Right renal cortex interstitium (tissue), 3 donors: ENCODE data around the gene FOLR3. TPM values are rescaled to one million over a fixed set of nuclear protein-coding genes. Genes with fewer than 3 reads are reported as not detected.
"Not testable (repeated sequence)": the region's sequence is repeated elsewhere in the genome, so short reads cannot be mapped to it uniquely, and the experiment has no call there.

Experiments used
- DNase-seq, 3 donors: peaks; one replicate each; pipeline ENCODE4 v3.0.0-alpha.2; 2013; ENCODE audit warnings: low read depth in 3 of 3, low spot score in 2 of 3
- polyA plus RNA-seq, 3 donors: library from polyadenylated mRNA; unstranded; fragments of 120-200 nt; gene quantifications; one replicate each; pipeline ENCODE4 v1.2.1, GENCODE V29; 2013; ENCODE audit not compliant: insufficient read length in 3 of 3

Gene FOLR3
- polyA plus RNA-seq, 3 donors = 1.6 to 2.8 (median 1.9) TPM

DNA sequence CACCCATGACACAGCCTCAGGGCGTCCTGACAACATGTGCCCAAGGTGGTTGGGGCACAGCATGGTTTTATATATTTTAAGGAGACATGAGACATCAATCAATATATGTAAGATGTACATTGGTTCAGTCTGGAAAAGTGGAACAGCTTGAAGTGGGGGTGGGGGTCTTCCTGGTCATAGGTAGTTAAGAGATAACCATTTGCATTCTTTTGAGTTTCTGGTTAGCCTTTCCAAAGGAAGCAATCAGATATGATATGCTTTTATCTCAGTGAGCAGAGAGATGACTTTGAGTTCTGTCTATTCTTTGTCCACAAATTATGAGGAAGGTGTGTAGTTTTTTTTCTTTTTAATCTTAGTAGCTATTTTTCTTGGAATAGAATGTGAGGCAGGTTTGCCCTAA lies 12.9 kb upstream of the FOLR3 start:
- no peak for DNase-seq

DNA sequence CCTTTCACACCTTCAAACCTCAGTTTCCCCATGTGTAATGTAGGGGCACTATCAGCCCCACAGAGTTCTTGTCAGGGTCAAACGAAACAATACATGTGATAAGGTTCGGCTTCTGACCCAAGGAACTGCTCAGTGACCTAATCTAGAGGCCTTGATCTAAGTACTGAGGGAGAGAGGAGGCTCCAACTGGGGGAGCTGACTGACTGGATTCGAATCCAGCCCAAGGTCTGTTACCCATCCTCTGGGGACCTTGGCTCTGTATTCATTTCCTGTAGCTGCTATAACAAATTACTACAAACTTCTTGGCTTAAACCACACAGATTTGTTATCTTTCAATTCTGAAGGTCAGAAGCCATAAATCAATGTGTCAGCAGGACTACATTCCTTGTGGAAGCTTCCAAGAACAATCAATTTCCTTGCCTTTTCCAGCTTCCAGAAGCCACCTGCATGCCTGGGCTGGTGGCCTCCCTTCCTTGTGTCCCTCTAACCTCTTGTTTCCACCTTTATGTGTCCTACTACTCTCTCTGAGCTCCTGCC lies 12.3 kb upstream of the FOLR3 start:
- DNase-seq = no peak

DNA sequence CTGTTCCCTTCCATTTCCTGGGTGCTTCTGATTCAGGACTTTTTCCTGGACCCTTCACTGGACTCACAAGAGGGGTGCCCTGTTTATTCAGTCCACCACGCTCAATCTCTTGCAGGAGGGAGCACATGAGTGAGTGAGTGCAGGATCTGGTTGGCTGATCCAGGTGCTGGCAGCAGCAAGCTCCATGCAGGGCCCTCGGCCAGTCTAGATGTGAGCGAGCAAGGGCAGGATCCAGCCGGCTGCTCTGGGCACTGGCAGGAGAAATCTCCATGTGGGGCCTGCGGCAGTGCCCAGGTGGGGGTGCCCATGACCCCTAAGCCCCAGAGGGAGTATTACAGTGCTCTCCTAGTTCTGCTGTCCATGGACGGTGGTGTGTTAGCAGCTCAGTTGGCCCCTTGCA lies 11.5 kb upstream of the FOLR3 start:
- no peak for DNase-seq

DNA sequence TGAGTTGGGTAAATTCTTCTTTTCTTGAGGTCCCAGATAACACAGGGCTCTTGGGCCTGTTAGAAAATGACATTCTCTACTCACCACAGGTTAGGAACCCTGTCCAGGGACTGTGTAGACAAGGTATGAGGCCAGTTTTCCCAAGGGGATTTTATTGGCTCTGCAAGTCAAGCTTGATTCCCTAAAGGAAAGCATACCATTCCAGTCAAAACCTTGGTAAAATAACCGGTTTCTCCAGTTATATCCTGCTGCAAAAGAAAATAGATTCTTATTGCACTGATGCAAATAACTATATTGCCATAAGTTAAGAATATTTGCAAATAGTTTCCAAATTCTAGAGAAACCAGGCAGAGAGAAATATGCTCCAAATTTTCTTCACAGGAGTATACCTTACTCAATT lies 9.6 kb upstream of the FOLR3 start:
- DNase-seq = no peak

DNA sequence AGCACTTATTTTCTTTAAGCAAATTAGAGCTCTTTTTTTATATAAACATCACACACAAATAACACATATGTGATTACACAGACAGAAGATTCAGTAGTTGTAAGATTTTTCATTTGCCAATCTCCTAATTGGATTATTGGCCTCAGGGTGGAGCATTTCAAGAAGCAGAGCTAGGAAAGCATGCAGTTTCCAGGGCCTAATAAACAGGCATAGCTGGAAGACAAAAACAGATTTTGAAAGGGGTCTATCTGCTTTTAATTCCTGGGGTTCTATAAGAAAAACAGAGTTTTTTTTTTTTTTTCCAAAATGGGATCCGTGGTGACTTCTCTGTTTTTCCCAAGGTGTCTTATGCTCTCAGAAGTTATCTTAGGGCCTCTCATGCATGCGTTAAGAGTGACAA lies 7.6 kb upstream of the FOLR3 start:
- no peak for DNase-seq

DNA sequence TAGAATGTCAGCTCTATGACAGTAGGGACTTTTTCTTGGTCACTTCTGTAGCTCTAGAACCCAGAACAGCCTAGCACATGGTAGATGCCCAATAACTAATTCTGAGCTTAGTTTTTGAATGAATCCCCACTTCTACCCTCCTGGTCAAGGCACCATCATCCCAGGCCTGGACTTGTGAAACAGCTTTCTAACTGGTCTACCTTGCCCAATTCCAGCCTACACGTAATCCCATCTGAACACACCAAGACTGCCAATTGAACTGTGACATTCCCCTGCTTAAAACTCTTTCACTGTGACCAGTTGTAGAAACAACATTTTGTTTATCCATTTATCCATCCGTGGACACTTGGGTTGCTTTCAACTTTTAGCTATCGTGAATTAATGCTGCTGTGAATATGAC lies 6.1 kb upstream of the FOLR3 start:
- DNase-seq = no peak

DNA sequence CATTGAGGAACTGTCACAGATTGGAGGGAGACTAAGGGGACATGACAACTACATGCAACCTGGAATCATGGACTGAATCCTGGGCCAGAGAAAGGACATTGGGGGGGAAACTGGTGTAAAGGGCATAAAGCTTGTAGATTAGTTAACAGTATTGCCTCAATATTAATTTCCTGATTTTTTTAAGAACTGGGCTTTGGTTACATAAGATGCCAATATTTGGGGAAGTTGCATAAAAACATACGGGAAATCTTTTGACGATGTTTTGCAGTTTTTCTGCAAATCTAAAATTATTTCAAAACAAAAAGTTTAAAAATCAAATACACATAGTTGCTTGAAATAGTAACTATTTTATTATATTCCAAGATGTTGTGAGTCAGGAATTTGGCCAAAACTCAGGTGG lies 2.9 kb upstream of the FOLR3 start:
- DNase-seq = no peak

DNA sequence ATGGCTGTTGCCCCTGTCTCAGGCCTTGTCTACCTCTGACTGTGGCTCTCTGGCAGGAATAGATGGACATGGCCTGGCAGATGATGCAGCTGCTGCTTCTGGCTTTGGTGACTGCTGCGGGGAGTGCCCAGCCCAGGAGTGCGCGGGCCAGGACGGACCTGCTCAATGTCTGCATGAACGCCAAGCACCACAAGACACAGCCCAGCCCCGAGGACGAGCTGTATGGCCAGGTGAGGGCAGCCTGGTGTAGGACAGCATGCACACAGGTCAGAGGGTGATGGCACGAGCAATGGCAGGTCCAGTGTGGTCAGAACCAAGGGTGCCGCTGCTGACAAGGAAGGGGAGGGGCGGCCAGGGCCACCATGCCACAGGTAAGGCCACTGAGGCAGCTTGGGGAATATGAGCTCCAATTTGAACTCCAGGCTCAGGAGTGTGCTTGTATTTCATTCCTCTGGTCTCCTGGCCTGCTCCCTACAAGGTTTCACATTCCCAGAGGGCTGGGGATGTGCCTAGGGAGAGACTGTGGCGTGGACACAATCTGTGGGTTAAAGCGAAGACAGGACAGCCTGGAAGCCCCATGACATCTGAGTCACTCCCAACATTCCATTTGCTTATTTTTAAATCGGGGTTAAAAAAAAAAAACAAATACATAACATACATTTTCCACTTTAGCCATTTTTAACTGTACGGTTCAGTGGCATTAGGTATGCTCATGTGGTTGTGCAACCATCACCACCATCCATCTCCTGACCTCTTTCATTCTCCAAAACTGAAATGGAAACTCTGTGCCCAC lies 562 bp downstream of the FOLR3 start:
- no peak for DNase-seq

DNA sequence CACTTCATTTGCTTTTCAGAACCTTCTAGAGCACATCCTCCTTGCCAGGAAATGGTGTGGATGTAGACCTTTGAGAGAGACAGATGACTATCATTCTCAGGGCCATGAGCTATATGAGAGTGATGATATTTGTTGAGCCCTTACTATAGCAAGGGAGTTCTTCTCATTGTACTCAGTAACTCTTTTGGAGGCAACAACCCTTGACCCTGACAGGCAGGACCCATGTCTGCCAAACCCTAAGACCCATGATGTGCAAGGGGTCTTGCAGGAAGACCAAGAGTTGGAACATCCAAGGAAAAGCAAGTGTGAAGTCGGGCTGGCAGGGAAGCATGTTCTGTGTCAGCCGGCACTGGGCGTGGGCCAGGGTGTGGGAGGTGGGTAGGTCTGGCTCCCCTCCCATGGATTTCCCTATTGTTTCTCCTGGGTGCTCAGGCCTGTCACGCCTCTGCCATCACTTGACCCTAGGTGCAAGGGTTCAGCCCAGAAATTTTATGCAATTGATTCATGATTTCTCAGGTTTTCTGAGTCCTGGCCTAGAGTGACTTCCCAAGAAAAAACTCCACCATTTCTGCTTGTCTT lies 1.2 kb downstream of the FOLR3 start:
- no peak for DNase-seq

DNA sequence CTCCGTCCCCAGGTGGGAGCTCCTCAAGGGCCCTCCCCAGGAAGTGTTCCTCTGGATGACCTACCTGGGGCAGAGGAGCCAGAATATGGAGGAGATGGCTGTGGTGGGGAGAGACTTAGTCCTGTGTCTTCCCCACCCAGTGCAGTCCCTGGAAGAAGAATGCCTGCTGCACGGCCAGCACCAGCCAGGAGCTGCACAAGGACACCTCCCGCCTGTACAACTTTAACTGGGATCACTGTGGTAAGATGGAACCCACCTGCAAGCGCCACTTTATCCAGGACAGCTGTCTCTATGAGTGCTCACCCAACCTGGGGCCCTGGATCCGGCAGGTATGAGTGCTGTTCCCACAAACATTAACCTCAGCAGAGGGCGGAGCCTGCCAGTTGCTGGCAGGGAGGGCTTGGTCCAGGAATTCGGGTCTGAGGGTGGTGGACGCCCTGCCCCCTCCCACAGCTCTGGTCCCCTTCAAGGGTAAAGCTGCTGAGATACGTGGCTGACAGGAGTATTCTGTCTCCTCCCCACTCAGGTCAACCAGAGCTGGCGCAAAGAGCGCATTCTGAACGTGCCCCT lies 3.4 kb downstream of the FOLR3 start:
- DNase-seq = no peak

DNA sequence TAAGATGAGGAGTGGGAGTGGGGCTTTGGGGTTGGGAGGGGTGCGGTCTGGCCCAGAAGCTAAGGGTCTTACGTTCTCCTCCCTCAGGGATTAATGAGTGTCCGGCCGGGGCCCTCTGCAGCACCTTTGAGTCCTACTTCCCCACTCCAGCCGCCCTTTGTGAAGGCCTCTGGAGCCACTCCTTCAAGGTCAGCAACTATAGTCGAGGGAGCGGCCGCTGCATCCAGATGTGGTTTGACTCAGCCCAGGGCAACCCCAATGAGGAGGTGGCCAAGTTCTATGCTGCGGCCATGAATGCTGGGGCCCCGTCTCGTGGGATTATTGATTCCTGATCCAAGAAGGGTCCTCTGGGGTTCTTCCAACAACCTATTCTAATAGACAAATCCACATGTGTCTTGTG lies 4.0 kb downstream of the FOLR3 start:
- no peak for DNase-seq

DNA sequence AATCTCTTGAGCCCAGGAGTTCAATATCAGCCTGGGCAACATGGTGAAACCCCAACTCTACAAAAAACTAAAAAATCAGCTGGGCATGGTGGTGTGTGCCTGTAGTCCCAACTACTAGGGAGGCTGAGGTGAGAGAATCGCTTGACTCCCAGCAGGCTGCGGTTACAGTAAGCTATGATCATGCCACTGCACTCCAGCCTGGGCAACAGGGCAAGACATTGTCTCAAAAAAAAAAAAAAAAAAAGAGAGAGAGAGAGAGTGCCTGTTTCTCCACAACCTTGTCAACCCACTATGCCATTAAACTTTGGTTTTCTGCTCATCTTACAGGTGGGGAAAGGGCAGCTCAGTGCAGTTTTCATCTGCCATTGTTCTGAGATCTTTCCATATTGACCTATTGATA lies 5.1 kb downstream of the FOLR3 start:
- no peak for DNase-seq

DNA sequence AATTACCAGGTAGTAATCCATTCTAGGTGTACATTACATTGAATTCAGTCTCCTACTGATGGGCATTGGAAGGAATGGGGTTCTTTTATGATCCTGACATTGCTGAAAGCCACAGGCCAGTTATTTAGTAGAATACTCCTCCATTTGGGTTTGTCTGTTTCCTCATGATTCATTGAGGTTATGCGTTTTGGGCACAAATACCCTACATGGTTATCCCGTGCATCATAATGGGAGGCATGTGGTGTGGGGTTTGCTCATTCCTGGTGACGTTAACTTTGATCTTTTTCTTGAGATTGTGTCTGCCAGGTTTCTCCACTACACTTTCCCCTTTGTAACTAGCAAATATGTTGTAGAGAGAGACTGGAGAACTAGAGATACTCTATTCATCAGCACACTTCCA lies 5.5 kb downstream of the FOLR3 start:
- DNase-seq = no peak

DNA sequence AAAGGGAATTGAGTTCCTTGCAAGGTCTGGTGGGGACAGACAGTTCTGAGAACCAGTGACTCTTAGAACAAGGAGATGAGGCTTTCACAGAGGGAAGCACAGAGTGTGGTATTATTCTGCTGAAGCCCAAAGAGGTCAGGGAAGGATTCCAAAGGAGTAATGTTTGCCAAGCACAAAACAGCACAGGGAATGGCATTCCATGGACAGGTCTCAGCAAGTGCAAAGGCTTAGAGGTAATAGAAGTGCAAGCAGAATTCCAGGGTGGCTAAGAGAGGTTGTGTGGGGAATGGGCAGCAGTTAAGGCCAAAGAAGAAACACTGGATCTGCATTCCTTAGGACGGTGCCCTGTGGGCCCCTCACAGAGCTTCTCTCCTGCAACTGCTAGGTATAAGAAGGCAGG lies 6.6 kb downstream of the FOLR3 start:
- not testable (repeated sequence) for DNase-seq

DNA sequence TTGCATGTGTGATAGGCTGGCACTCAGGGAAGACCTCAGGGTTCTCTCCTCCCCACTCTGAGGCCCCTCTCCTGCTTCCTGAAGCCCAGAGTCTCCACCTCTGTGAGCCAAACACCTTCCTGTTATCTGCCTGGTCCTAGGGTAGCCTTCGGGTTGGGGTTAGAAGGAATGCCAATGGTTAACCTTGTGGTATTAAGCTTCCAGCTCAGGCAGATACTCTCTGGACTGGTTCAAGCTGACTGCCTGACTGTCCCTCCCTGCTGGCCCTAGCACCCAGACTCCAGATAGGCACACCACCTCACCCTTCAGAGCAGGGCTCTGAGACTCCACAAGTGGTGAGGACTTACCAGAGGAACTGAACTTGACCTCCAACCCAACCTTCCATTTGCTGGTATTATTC lies 7.0 kb downstream of the FOLR3 start:
- DNase-seq = not testable (repeated sequence)

DNA sequence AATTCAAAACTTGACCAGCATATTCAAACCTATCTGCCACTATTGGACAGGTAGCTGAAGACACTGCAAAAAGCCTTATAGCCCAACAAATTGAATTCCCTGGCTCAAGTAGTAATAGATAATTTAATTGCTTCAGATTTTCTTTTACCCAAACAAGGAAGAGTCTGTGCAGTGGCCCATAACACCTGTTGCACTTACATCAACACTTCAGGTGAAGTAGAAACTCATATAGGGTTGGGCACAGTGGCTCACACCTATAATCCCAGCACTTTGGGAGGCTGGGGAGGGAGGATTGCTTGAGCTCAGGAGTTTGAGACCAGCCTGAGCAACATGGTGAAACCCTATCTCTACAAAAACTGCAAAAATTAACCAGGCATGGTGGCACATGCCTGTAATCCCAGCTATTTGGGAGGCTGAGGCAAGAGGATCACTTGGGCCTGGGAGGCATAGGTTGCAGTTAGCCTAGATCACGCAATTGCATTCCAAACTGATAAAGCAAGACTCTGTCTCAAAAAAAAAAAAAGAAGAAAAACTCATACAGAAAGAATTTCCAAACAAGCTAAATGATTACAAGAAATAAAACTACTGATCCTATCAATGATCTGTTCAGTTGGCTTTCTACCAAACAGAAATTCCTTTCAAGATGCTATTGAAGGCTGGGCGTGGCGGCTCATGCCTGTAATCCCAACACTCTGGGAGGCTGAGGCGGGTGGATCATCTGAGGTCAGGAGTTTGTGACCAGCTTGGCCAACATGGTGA lies 9.5 kb downstream of the FOLR3 start:
- no peak for DNase-seq

DNA sequence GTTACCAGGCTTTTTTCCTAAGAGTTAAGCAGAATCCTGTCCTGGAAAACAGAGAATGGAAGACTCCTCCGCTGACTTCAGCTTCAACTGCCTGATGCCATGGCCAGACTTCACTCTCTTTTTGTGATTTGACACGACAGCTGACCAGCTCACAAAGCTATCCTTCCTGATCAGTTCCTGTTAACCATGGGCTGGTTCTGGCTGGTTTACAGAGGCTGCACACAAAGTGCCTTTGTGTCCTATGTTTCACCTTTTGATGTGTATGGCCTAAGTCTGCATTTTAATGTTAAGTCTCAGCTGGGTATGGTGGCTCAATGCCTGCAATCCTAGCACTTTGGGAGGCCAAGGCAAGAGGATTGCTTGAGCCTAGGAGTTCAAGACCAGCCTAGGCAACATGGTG lies 11.1 kb downstream of the FOLR3 start:
- DNase-seq = no peak

DNA sequence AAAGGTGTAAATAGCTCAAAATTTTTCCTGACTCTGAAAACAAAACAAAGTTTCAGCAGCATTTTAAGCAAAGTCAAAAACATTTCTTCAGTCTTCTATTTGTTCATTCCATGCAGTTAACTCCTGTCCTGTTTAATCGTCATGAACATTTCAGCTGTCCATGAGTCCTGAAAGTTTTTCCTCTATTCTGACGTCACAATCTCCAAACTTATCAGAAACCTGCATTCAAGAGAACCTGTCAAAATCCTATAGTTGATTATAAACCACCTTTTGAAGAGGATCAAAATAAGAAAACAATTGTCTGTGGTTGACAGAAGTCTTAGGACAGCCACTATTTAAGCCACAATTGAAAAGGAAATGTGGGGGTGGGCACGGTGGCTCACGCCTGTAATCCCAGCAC lies 15.4 kb downstream of the FOLR3 start:
- DNase-seq = no peak

DNA sequence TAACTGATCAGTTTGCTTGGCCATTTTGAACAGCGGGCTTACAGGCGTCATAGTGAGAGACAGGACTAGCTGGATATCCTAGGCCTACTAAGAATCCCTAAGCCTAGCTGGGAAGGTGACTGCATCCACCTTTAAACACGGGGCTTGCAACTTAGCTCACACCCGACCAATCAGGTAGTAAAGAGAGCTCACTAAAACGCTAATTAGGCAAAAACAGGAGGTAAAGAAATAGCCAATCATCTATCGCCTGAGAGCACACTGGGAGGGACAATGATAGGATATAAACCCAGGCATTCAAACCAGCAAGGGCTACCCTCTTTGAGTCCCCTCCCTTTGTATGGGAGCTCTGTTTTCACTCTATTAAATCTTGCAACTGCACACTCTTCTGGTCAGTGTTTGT lies 18.3 kb downstream of the FOLR3 start:
- DNase-seq = not testable (repeated sequence)

DNA sequence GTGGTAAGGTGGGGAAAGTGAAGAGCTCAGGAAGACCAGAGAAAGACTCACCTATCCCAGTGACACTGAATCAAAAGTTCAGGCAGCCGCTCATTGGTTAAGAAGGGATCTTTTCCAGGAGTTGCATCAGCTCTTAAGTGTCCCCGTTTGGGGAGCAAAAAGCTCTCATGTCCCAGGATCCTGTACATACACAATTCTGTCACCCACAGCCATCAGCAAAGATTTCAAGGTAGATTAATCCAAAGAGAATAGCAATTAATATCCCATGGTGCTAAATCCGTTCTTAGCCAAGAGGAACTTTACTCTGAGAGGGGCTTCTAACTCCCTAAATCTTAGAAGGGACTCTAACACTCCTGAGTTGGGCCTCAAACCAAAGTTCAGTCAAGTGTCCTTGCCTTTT lies 19.3 kb downstream of the FOLR3 start:
- no peak for DNase-seq

DNA sequence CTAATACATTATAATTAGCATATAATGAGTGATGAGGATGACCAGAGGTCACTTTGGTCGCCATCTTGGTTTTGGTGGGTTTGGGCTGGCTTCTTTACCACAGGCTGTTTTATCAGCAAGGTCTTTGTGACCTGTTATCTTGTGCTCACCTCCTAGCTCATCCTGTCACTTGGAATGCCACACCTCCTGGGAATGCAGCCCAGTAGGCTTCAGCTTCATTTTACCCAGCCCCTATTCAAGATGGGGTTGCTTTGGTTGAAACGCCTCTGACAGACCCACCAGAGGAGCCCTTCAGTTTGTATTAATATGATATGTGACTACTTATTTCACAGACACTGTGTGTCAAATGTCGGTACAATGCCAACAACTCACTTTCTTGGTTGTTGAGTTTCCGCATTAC lies 20.2 kb downstream of the FOLR3 start:
- DNase-seq = no peak
